Midbrain (tissue), 1 donor: Measurements from ENCODE around the gene CACNA1B.
"Not testable (repeated sequence)": the region's sequence is repeated elsewhere in the genome, so short reads cannot be mapped to it uniquely, and the experiment has no call there.

Source experiments
- DNase-seq: peaks from one replicate; lab custom pipeline; 2025; lab: John Stamatoyannopoulos, UW

The CACNA1B gene

DNA sequence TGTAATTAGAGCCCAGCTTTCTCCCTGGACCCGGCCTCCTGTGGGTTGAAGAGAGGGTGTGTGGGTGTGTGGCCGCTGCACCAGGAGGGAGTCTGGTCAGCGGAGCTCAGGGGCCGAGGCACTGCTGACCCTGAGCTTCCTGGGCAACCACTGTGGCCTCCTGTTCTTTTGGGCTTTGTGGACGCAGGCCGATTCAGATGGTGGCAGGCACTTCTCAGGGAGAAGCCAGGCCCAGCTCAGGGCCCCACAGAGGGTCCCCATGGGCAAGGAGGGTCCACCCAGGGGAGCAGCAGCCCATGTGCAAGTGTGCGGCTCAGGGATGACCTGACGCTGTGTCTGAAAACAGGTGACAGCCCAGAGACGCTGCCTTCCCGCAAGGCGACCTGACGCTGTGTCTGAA lies 11.0 kb downstream of the CACNA1B start:
- DNase-seq: not testable (repeated sequence)

DNA sequence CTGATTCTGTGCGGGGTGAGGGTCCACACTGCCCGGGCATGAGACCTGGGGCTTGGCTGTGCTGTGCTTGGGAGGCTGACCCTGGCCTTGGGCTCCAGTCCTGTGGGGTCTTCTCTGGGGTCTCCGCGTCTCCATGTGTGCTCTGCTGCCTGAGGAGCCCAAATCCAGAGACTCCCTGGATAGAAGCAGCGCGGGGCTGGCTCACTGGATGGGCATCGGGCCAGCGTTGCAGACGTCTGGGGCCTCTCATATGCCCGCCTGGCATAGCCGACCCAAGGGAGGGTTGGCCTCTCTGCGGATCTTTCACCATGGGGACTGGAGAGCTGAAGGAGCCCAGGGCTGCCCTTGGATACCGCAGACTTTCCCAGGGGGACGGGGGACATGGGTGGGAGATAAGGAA lies 12.4 kb downstream of the CACNA1B start:
- not testable (repeated sequence) for DNase-seq

GRCh38 chr9:137890768-137891587 lies 13.4 kb downstream of the CACNA1B start:
- DNase-seq: not testable (repeated sequence)

GRCh38 chr9:137891588-137892423 lies 14.2 kb downstream of the CACNA1B start:
- DNase-seq: no peak

- no peak for DNase-seq
Observed at GRCh38 chr9:137892424-137893191, 15.0 kb downstream of the CACNA1B start.

DNA sequence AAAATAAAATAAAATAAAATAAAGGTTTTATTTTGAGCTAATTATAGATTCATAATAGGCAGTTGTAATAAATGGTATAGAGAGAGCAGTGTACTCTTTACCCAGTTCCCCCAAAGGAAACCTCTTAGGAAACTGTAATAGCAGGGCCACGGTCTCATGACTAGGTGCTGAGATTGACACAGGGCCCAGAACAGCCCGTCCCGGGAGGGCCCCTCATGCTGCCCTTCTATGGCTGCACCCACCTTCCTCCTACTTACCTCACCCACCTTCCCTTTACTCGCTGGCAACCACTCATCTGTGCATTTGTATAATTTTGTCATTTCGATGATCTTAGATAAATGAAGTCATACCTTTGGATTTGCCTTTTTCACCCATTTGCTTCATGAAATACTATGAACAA lies 16.1 kb downstream of the CACNA1B start:
- no peak for DNase-seq

DNA sequence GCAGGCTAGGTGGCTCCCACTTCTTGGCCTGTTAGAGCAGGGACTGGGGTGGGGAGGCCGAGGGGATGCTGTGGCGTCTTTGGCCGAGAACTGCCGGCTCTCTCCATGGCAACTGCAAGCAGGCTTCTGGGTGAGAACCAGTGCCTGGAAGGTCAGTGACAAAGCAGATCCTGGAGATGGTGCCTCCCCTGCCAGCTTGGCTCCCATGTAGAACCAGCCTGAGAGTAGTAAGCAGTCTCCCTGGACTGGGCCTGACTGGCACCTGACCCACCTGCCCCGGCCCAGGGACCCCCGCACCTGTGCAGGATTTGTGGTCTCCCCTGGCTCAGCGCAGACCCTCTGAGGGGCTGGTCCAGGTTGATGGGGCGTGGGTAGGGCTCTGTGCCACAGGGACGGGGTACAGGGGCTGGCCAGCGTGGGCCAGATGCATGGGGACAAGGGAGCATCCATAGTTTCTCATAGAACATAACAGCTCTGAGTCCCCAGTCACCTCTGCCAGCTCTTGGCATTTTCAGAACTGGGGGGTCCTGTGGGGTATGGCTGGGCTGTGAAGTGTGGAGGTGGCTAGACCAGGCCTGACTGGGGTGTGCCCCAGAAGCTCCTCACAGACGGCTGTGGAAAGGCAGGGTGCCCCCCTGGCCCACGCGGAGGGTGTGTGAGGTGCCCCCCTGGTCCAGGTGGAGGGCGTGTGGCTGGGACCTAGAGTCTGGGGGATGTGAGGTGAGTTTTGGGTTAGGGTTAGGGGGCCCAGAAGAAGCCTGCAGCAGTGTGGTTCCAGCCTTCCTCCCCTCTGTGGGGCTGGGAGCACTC lies 22.2 kb downstream of the CACNA1B start:
- DNase-seq: no peak

DNA sequence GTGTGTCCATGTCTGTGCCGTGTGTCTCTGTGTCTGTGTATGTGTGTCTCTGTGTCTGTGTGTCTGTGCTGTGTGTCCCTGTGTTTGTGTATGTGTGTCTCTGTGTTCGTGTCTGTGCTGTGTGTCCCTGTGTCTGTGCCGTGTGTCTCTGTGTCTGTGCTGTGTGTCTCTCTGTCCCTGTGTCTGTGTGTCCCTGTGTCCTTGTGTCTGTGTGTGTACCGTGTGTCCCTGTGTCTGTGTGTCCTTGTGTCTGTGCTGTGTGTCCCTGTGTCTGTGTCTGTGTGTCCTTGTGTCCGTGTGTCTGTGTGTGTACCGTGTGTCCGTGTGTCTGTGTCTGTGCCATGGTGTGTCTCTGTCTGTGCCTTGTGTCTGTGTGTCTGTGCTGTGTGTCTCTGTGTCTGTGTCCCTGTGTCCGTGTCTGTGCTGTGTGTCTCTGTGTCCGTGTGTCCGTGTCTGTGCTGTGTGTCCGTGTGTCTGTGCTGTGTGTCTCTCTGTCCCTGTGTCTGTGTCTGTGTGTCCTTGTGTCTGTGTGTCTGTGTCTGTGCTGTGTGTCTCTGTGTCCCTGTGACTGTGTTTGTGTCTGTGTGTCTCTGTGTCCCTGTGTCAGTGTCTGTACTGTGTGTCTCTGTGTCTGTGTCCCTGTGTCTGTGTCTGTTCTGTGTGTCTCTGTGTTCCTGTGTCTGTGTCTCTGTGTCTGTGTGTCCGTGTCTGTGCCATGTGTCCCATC lies 23.2 kb downstream of the CACNA1B start:
- DNase-seq: no peak

- DNase-seq: no peak
Observed at GRCh38 chr9:137902646-137903045, 25.1 kb downstream of the CACNA1B start.

DNA sequence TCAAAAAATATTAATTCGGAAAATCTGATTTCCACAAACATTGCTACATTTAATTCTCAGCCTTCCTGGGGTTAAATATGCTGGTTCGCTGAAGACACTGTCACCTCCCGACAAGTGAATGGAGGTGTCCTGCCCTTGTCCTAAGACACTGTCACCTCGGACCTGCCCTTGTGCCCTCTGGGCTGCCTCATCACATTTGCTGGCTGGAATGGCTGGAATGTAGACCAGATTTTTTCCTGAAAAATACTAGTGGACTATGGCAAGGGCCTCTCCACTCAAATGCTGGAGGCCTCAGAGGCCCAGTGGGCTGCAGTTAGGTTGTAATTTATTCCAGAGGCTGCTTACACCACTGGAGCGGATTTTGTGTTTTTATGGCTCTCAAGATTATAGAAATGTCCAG lies 28.2 kb downstream of the CACNA1B start:
- DNase-seq: no peak

GRCh38 chr9:137907776-137908175 lies 30.2 kb downstream of the CACNA1B start:
- DNase-seq: no peak

- DNase-seq: no peak
Observed at GRCh38 chr9:137912671-137913070, 35.1 kb downstream of the CACNA1B start.

- no peak for DNase-seq
Observed at GRCh38 chr9:137913132-137913531, 35.5 kb downstream of the CACNA1B start.

DNA sequence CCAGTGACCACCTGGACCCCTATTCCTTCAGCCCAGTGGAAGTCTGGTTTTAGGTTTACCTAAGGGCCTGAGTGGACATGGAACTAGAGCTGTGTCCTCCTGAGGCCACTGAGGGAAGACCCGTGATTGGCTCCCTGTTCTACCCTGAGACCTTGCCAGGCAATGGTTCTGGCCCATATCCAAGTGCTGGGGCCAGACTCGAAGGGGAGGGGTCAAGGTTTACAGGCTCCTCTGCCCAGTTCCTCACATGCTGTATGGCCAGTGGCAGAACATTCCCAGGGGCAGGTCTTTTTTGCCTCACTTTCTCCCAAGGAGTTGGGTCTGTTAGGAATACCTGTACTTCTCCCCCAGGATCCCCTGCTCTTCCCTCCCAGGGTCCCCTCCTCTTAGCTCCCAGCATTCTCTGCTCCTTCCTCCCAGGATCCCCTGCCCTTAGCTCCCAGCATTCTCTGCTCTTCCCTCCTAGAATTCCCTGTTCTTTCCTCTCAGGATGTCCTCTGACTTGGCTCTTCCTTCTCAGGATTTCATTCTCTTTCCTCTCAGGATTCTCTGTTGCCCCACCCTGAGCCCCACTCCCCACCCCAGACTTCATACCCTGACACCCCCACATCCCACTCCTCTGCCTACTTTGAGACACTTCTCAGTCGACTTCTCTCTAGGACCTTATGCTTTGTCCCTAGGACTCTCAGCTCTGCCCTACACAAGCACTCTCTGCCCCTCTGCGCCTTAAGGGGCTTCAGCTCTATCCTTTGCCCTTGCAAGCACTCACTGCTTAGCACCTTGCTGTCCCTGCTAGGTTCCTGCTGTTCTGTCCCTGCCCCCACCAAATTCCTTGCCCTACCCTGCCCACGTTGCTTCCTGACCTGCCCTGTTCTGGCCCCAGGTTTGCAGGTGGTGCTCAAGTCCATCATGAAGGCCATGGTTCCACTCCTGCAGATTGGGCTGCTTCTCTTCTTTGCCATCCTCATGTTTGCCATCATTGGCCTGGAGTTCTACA lies 36.5 kb downstream of the CACNA1B start:
- no peak for DNase-seq

DNA sequence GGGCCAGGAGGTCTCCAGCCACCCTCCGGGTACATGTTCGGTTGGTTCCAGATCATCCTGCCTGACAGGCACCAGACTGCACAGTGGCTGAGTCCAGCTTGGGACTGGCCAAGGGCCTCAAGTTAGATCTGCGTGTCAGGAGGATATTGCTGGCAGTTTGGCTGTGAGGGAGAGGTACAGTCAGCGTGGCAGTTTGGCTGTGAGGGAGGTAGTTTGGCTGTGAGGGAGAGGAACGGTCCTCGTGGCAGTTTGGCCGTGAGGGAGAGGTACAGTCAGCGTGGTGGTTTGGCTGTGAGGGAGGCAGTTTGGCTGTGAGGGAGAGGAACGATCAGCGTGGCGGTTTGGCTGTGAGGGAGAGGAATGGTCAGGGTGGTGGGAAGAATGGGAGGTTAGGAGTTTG lies 39.0 kb downstream of the CACNA1B start:
- no peak for DNase-seq

DNA sequence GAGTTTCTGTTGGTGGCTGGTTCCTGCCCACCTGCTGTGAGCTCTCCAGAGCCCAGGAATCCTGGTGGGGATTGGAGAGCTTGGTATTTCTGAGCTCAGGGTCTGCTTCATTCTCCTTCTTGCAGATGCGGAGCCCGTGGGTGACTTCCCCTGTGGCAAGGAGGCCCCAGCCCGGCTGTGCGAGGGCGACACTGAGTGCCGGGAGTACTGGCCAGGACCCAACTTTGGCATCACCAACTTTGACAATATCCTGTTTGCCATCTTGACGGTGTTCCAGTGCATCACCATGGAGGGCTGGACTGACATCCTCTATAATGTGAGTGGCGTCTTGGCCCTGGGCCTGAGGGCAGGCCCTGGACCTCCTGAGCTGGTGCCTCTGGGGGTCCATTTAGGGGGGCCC lies 39.5 kb downstream of the CACNA1B start:
- no peak for DNase-seq

DNA sequence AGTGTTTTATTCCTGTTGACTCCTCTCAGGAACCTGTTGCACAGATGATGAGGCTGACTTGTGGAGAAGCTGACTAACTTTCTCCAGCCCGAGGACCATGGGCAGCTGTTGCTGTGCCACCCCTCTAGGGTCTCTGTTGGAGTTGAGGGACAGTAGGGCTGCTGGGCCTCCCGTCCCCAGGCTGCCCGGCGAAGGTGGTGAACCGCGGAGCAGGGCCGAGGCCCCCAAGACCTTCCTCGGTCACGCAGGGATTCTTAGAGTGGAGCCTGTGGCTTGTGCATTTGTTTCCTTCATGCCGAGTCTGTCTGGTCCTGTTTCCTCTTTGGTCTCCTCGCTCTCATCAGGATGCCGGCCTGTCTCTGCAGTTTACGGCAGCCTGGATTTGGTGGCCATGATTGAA lies 40.2 kb downstream of the CACNA1B start:
- no peak for DNase-seq

DNA sequence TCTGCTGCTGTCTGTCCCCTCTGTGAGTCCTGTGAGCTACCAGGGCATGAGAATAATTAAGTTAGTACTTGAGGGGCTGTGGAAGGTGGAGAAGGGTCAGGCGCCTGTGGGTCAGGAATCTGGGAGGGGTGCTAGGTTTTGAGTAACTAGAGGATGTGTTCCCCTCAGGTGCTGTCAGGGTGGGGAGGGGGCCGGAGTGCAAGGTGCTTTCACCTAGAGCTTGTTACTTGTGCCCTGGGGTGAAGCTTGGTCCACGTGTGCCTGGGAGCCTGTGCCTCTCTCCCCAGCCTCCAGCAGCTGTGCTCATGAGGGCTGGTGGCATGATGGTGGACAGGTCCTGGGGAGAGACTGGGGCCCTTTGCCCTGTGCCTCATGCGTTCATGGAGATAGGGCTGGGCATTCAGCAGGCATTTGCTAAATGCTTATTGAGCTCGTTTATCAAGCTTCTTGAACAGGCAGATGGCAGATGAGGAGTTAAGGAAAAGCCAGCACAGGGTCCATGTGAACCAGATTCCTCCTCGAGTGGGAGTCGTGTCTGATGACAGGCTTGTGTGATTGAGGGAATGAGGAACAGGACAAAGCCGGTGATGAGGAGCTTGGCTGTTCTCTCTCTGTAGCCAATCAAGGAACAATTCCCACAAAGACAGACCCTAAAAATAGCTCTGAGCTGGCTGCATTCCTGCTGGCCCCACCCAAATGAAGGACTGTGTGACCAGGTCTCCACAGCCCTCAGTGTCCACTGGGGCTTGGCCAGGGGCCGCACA lies 40.9 kb downstream of the CACNA1B start:
- no peak for DNase-seq

DNA sequence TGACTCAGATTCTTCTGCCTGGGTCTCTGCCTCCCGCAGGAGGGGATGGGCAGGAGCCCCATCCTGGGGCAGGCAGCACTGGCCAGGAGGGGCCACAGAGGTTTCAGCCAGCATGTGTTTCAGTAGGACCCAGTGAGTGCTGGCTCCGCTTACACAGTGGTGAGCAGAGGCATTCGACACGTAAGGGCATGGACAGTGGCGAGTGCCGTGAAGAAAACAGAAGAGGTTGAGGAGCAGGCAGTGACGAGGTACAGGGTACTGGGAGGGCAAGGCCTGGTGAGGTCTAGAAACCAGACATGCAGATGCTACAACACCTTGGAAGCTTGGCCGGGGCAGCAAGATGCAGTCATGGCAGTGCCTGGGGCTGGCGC lies 41.5 kb downstream of the CACNA1B start:
- no peak for DNase-seq
